Measurements from ENCODE around the gene FHIP1B.

The FHIP1B gene

GRCh38 chr11:6271598-6271997 is 37.2 kb upstream of the FHIP1B start:
- Histone ChIP-seq H3K4me3 (ENCODE audit: low read length) (no peak overlapping the region), H3K9me2 (replicated peaks; ENCODE audit: insufficient read depth, low read length) (no peaks in the 10 kb centered on the region), H4K20me1 (ENCODE audit: insufficient read depth, low read length) (no peaks in the 10 kb centered on the region), H3K27me3 (replicated peaks; ENCODE audit: insufficient read depth, low read length) (no peaks in the 10 kb centered on the region), H3K9ac (ENCODE audit: low read length) (no peak overlapping the region), H3K36me3 (replicated peaks; ENCODE audit: insufficient read depth, low read length) (no peaks in the 10 kb centered on the region), H3K4me2 (ENCODE audit: low read depth, low read length) (no peak overlapping the region), H3K4me1 (ENCODE audit: low read length) (no peaks in the 10 kb centered on the region), H3K79me2 (ENCODE audit: low read length) (no peaks in the 10 kb centered on the region), H3F3A (ENCODE audit: insufficient read depth, low read length) (no peaks in the 10 kb centered on the region), H3K27ac (ENCODE audit: low read length) (no peak overlapping the region), H3K9me3 (replicated peaks; ENCODE audit: insufficient read depth, low read length) (no peaks in the 10 kb centered on the region), H2AFZ (ENCODE audit: low read length) (no peak overlapping the region)
- TF ChIP-seq EZH2 (optimal IDR thresholded peaks at IDR 0.05; ENCODE audit: low read depth, low read length) (no peak), EZH2phosphoT487 (IDR thresholded peaks at IDR 0.05; ENCODE audit: low read length) (no peak)
- TF ChIP-seq, protein P1, sequence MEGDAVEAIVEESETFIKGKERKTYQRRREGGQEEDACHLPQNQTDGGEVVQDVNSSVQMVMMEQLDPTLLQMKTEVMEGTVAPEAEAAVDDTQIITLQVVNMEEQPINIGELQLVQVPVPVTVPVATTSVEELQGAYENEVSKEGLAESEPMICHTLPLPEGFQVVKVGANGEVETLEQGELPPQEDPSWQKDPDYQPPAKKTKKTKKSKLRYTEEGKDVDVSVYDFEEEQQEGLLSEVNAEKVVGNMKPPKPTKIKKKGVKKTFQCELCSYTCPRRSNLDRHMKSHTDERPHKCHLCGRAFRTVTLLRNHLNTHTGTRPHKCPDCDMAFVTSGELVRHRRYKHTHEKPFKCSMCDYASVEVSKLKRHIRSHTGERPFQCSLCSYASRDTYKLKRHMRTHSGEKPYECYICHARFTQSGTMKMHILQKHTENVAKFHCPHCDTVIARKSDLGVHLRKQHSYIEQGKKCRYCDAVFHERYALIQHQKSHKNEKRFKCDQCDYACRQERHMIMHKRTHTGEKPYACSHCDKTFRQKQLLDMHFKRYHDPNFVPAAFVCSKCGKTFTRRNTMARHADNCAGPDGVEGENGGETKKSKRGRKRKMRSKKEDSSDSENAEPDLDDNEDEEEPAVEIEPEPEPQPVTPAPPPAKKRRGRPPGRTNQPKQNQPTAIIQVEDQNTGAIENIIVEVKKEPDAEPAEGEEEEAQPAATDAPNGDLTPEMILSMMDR (IDR thresholded peaks at IDR 0.05; ENCODE audit: low read length), result no peak
- DNase-seq, result no peak

- H3K4me1 ChIP-seq (ENCODE audit: low read length), result no peaks in the 10 kb centered on the region
- TF ChIP-seq, protein P1 (IDR thresholded peaks at IDR 0.05; ENCODE audit: low read length), result no peak
- TF ChIP-seq EZH2 (optimal IDR thresholded peaks at IDR 0.05; ENCODE audit: low read depth, low read length) (no peak), EZH2phosphoT487 (IDR thresholded peaks at IDR 0.05; ENCODE audit: low read length) (no peak)
- H2AFZ ChIP-seq (ENCODE audit: low read length), result no peak overlapping the region
- H3K79me2 ChIP-seq (ENCODE audit: low read length), result no peaks in the 10 kb centered on the region
- no peaks in the 10 kb centered on the region for H3K27me3 ChIP-seq (replicated peaks; ENCODE audit: insufficient read depth, low read length)
- H3K36me3 ChIP-seq (replicated peaks; ENCODE audit: insufficient read depth, low read length), result no peaks in the 10 kb centered on the region
- no peak overlapping the region for H3K4me2 ChIP-seq (ENCODE audit: low read depth, low read length)
- H3K4me3 ChIP-seq (ENCODE audit: low read length), result no peak overlapping the region
- H4K20me1 ChIP-seq (ENCODE audit: insufficient read depth, low read length), result no peaks in the 10 kb centered on the region
- no peak overlapping the region for H3K27ac ChIP-seq (ENCODE audit: low read length)
- H3F3A ChIP-seq (ENCODE audit: insufficient read depth, low read length), result no peaks in the 10 kb centered on the region
- H3K9me3 ChIP-seq (replicated peaks; ENCODE audit: insufficient read depth, low read length), result no peaks in the 10 kb centered on the region
- no peaks in the 10 kb centered on the region for H3K9me2 ChIP-seq (replicated peaks; ENCODE audit: insufficient read depth, low read length)
- no peak for DNase-seq
- H3K9ac ChIP-seq (ENCODE audit: low read length), result no peak overlapping the region
Observed at GRCh38 chr11:6270584-6271246, 36.3 kb upstream of the FHIP1B start.

DNA sequence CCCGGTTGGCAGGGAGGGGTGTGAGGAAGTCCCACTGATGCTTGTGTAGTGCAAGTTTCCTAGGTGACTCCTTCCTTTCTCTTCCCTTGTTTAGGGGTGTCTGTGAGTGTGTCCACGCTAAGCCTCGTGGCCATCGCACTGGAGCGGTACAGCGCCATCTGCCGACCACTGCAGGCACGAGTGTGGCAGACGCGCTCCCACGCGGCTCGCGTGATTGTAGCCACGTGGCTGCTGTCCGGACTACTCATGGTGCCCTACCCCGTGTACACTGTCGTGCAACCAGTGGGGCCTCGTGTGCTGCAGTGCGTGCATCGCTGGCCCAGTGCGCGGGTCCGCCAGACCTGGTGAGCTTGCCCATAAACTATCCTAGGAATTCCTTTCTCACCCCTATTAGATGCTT is 35.6 kb upstream of the FHIP1B start:
- H3K79me2 ChIP-seq (ENCODE audit: low read length), result no peaks in the 10 kb centered on the region
- H3K27ac ChIP-seq (ENCODE audit: low read length), result no peak overlapping the region
- H3K4me1 ChIP-seq (ENCODE audit: low read length), result no peaks in the 10 kb centered on the region
- no peak for DNase-seq
- H3K4me3 ChIP-seq (ENCODE audit: low read length), result no peak overlapping the region
- H3K9me3 ChIP-seq (replicated peaks; ENCODE audit: insufficient read depth, low read length), result no peaks in the 10 kb centered on the region
- H3K9ac ChIP-seq (ENCODE audit: low read length), result no peak overlapping the region
- H3K27me3 ChIP-seq (replicated peaks; ENCODE audit: insufficient read depth, low read length), result no peaks in the 10 kb centered on the region
- no peak overlapping the region for H2AFZ ChIP-seq (ENCODE audit: low read length)
- TF ChIP-seq EZH2 (optimal IDR thresholded peaks at IDR 0.05; ENCODE audit: low read depth, low read length), result no peak
- TF ChIP-seq, protein P1 (IDR thresholded peaks at IDR 0.05; ENCODE audit: low read length), result no peak
- TF ChIP-seq EZH2phosphoT487 (IDR thresholded peaks at IDR 0.05; ENCODE audit: low read length), result no peak
- no peaks in the 10 kb centered on the region for H3K36me3 ChIP-seq (replicated peaks; ENCODE audit: insufficient read depth, low read length)
- H3K9me2 ChIP-seq (replicated peaks; ENCODE audit: insufficient read depth, low read length), result no peaks in the 10 kb centered on the region
- H3K4me2 ChIP-seq (ENCODE audit: low read depth, low read length), result no peak overlapping the region
- H3F3A ChIP-seq (ENCODE audit: insufficient read depth, low read length), result no peaks in the 10 kb centered on the region
- H4K20me1 ChIP-seq (ENCODE audit: insufficient read depth, low read length), result no peaks in the 10 kb centered on the region
